HG03378 (cell line): Measurements from ENCODE around the gene GPR176.

ENCODE experiments used
- ATAC-seq: cut with Tn5 transposase; IDR thresholded peaks from one replicate; pipeline ENCODE4 v1.9.1; 2021; ENCODE audit warnings: mild to moderate bottlenecking, moderate library complexity; ENCODE audit not compliant: unreplicated experiment

GPR176 gene

GRCh38 chr15:39786447-39787056 lies 133.5 kb downstream of the GPR176 start:
- ATAC-seq = no peak

- ATAC-seq = no peak
These were observed 134.2 kb downstream of the GPR176 start for GRCh38 chr15:39785841-39786240.

GRCh38 chr15:39785139-39785538 lies 134.9 kb downstream of the GPR176 start:
- ATAC-seq = no peak

- ATAC-seq = no peak
These were observed 135.4 kb downstream of the GPR176 start for GRCh38 chr15:39784638-39785037.

DNA sequence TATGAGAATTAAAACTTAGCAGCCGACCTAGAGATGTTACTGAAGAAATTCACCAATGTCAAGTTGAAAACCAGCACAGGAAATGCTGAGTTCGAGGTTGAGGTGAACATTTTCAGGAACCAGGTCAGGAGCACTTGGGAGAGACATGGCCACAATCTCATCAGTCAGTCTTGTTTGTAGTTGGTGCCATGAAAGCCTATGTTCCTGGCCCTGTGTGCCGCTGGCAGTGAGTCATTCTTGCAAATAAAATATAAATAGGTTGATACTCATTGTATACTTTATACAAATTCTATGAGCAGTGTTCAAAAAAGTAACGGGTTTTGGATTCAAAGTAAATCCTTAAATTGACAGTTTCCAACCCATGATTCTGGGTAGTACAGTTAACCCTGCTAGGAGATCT lies 135.9 kb downstream of the GPR176 start:
- ATAC-seq = no peak

DNA sequence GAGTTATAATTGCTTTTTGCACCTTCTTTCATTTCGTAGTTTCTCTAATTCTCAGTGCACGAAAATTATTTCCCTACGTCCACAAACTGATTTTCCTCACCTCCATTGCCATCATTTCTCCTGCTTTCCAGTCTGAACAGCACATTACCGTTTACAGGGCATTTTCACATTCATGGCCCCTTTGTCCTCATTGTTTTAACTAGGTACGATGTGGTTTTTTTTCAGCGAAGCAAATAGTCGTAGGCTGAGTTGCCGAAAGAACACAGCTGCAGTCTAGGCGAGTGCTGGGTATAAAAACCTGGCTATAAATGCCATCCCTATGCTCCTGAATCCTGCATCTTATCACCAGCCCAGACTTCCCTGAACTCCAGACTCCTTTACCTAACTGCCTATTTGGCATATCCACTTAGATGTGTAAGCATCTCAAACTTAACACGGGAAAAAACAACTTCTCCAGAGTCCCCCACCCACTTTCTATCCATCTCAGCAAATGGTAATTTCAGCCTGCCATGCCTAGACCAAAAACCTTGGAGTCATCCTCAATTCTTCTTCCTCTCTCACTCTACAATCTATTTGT lies 136.7 kb downstream of the GPR176 start:
- ATAC-seq = no peak

- ATAC-seq = peak; percentile 93
These were observed 137.5 kb downstream of the GPR176 start, which contains the start of gene FSIP1 for GRCh38 chr15:39782441-39783138. TSS of gene FSIP1 (minus strand) at chr15:39782841. CDS start at chr15:39776524, 6,317 bp downstream.

DNA sequence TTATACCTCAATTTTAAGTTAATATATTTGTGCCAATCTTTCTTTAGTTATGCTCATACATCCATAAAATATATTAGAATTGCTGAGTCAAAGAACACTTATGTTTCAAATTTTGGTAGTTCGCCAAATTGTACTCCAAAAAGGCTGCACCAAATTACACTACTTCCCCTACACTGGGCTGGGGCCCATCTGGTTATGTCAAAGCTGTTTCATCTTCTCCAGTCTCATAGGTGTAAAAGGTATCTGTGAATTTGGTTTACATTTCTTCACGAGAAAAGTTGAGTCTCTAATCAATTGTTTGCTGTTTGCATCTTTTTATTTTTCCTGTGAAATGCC lies 138.1 kb downstream of the GPR176 start:
- no peak for ATAC-seq

GRCh38 chr15:39781147-39781966 lies 138.7 kb downstream of the GPR176 start:
- no peak for ATAC-seq

GRCh38 chr15:39778021-39778420 lies 142.0 kb downstream of the GPR176 start:
- no peak for ATAC-seq

DNA sequence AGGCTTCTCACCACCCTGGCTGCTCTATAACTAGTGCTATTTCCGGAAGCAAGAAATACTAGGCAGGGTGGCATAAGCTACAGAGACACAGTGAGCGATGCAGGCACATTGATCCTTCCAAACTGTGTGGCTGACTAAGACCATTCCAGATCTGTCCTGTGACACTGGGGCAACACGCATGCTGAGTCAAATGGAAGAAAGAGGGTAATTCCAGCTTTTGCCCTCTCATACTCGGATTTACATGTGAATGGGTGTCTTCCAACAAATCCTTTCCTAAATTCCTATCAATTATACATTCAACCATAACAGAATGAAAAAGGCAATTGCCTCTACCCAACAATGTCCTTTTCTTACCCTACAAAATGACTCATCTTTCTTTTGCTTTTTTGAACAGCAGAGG lies 142.6 kb downstream of the GPR176 start:
- no peak for ATAC-seq

DNA sequence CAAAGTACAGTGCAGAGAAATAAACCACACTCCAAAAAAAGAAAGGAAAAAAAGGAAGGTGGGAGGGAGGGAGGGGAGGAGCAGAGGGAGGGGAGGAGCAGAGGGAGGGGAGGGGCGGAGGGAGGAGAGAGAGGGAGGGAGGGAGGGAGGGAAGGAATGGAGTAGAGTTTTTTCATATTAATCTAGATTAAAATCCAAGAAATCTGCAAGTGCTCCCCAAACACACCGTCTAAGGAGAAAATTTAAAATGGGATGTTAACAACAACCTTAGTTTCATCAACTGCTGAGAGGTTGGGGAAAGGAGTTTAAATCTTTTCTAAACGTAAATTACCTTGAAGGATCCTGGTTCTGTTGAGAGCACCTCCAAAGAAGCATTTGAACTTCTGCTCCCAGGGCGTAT lies 144.0 kb downstream of the GPR176 start:
- ATAC-seq = no peak

- ATAC-seq = peak; percentile 47
These were observed 145.3 kb downstream of the GPR176 start for GRCh38 chr15:39774688-39775267.

DNA sequence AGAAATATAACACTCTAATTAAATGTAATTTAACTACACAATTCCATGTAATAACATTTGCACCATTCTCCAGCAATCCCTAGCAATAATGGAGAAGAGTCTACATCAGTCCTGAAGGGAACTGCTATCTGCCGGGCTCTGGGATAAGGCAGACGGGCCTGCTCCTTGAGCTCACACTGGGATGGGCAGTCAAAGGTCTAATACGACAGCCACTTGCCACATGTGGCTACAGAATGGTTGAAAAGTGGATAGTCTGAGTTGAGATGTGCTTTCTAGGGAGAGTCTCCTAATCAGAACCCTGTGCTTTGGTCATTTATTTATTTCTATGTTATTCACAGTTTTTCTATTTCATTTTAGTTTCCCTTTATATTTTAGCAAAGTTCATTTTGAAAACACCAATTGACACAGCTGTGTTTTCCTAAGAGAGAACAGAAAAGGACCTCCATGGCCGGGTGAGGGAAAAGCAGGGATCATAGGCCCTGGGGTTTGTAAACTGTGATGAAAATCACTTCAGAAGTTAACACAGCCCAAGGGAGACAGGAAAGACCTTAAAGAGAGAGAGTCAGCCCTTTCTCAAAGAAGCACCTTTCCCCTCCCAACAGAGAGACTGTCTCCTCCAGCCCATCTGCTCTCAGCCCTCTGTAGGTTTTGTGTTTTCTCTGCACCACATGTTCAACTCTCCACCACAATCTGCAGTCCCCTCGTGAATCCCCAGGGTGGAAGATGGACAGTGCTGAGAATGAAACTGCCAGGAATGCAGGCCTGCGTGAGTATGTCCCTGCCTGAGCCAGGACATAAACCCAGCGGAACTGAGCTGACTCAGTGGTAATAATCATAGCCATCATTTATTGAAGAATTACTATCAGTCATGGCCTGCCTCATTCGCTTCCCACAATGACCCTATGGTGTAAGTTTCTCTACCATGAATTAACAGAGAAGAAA lies 149.0 kb downstream of the GPR176 start:
- no peak for ATAC-seq

GRCh38 chr15:39767921-39768320 lies 152.1 kb downstream of the GPR176 start:
- no peak for ATAC-seq

DNA sequence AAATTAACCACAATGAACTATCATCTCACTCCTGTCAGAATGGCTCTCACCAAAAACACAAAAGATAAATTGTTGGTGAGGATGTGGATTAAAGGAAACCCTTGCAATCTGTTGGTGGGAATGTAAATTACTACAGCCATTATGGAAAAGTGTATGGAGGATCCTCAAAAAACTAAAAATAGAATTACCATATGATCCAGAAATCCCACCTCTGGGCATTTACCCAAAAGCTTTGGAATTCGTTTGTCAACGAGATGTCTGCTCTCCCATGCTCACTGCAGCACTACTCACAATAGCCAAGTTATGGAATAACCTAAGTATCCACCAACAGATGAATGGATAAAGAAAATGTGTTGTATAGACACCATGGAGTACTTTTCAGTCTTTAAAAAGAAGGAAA lies 159.1 kb downstream of the GPR176 start:
- no peak for ATAC-seq

DNA sequence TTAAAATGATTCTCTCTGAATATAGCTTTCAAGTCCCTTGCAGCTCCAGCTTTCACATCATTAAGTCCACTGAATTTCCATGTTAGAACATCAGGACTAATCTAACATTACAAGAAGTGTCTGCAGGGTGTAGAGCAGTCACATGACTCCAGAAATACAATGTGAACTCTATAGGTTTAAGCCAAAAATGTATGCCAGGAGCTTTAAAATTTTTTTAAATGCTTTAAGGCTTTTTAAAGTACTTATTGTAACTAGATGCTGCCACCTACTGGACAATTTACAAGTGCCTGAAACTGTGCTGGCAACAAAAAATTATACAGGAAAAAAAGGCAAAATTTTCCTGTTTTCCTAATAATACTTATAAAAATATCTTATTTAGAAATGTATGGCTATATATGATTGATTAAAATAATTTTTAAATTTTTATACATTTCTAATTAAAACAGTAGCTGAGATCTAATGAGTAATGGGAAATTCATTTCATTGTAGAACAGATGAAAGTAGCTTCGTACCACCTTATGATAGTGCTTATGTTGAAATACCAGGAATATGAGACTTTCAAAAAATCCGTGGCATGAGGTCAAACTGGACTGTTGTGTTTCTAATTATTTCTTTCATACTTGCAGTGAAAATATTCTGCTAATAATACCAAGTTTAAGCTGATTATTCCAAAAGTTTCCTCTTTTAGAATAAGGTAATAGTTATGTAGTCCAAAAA lies 163.1 kb downstream of the GPR176 start:
- no peak for ATAC-seq

DNA sequence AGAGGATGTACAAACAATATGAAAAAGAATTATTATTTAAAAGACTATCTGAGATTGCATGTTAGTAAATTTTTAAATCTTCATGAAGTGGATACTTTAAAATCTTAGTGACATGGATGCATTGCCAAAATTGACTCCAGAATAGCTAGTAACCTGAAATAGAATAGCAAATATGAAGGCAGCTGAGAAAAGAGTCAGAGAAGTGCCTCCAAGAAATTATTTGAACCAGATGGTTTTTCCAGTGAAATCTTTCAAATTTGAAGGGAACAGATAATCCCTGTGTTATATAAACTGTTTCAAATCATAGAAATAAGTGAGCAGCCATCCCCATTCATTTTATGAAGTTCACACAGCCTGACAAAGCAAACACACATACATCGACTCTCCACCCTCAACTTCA lies 167.1 kb downstream of the GPR176 start:
- ATAC-seq = no peak

- ATAC-seq = no peak
These were observed 167.8 kb downstream of the GPR176 start for GRCh38 chr15:39752246-39752645.
